HG03432 (cell line): ENCODE results near the gene RTN1.

Experiments
- ATAC-seq: cut with Tn5 transposase; IDR thresholded peaks from one replicate; pipeline ENCODE4 v1.9.1; 2021; ENCODE audit warnings: mild to moderate bottlenecking, moderate library complexity; ENCODE audit not compliant: unreplicated experiment

RTN1 gene

DNA sequence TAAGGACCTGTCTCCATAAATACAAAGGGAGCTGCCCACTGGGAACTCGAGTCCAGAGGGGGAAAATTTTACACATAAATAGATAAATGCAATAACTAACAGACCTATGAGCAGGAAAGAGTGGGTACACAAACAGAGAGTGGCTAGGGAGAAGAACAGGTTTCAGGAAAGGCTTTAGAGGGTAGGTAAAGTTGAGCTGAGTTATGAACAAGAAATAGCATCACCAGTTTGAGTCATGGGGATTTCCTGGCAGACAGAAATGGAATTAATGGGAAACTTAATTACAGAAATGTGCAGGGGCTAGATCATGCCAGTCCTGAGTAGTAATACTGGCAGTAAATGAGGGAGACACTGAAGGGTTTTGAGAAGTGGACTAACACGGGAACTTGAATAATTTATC is 236.0 kb downstream of the RTN1 start:
- no peak for ATAC-seq

DNA sequence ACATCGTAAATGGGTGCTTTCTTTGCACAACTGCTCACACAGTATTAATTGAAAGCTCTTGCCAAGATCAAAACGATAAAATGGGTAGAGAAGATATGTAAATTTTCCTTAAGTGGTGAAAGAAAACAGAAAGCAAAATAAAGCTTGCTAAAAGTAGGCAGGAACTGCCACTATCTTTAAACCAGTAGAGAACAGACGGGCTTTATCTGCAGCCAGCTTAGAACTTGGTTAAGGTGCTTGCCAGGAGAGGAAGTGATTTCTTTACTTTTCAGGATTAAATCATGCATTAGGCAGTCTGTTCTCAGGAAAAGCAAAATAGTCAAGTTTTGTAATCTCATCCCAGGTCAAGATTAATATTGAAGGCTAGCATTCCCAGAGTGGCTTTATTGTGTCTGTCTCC is 237.1 kb downstream of the RTN1 start:
- ATAC-seq, result no peak

DNA sequence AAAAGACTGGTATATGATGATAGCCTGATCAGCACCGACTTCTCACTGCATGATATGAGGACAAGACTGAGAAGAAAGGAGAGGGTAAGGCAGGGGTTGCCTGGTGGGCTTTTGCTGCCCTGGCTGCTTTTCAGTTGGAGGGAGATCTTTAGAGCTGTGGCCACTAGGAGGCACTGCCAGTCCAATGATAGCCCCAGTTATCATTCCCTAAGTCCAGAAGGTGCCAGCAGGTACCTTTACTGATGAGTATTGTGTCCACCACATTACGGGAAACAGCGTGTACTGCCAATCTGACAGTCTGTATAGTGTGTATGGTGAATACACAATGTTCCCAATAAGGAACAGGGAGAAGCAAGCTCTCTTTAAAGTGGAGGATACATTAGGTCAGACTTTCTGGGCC is 238.2 kb downstream of the RTN1 start:
- ATAC-seq, result no peak

DNA sequence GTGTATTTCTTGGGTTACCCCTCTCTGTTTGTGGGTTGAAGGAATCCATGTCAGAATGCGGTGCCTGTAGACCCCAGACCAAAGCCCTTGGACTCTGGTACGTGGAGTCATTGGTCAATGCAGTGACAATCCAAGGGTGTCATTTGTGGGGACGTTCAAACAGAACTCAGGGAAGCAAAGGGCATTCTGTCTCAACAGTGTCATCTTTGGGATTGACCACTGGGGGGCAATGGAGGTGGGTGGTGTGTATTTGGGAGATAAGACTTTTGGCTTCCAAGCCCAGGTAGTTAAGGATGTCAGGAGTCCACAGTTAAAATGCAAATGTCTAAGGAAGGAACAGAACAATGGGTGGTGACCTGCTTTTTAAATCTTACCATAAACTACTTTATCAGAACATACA is 239.3 kb downstream of the RTN1 start:
- no peak for ATAC-seq

DNA sequence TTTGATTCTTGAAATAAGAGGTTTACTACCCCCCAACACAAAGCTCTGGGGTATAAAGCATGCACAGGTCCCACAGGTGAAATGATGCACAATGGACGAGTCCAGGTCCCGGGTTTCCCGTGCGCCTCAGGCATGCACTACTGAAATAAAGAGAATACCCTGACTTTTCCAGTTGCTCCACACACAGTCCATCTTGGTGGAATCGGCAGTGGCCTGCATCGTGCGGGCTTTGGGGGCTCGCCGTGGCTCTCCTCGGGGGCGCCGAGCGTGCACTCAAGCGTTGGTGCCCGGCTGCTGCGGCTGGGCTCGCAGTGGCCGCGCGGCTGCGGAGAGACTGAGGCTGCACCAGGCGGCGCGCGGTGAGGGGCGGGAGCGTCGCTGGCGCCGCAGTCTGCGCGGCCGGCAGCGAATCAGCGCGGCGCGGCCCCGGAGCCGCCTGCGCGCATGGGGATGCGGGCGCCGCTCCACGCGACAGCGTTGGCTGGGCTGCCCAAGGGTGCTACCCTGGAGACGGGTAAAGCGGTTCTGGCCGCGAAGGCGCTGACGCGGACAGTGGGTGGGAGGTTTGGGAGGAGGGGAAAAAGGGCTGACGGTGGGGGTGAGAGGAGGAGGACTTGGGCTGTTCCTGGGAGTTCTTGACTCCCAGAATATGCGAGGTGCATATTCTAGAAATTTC is 240.2 kb downstream of the RTN1 start:
- ATAC-seq, result peak; percentile 47

DNA sequence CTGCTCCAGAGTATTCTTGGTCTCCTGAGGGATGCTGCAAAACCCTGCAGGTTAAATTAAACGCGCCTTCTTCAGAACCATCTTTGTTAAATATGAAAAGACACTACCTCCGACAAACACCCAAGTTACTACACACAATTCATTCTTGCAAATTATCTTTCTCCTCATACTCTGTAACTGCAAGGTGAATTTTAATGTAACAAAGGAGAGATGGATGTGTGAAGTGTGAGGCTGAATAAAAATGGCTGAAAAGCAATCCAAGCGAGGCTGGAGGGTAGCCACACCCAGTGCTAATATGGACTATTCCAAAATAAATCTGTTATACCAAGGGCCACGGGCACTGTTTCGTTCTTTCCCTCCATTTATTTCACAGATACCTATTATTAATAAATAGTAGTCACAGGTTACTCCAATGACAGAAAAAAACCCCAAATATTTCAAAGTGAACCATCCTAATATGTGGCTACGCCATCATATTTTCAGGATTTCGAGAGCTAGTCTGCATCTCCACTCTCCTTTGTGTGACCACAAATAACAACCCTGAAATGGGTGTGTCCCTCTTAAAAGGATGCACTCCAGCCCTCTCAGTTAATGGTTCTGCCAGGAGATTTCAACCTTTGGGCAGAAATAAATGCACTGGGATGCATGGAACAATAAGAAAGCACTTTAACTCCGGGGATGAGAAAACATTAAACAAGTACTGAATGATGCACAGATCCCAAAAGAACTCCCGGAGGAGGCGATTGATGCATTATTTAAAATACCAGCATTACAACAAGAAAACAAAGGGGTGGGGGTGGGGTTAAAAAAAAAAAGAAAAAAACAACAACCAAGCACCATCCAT is 240.9 kb downstream of the RTN1 start:
- no peak for ATAC-seq

DNA sequence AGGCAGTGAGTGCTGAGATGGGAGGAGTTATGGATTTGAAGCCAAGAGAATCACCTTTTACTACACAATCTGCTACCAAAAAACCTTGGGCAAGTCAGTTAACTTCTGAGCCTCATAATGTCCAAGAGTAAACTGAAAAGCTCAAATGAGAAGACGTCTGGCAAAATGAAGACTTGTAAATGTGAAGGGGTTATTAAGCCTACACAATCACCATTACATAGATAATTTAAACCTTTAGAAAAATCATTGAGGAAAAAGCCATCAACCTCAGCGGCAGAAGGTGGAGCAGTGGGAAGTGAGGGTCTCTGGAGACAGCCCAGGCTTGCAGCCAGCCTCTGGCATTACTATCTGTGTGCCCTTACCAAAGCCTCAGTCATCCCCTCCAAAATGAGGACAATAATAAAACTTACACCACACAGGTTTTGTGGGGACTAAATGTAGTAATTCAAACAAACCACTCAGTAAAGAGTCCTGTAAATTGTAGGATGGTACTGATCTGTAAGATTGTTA is 243.5 kb downstream of the RTN1 start:
- ATAC-seq, result no peak

DNA sequence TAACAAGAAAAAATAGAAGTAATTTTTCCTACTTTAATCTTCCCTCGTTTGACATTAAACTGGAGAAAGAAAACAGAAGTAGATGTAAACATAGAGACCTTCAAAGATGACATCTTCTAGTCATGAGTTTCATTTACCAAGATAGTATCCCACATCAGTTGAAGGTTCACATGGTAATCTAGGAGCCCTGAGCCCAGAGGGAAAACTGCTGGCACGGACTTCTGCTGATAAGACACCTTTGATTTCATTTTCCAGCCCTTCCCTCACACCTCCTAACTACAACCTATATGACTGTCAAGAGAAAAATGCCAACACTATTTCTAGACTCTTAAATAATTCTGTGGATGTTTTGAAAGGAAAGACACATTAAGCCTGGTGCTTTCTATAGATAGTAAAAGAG is 247.9 kb downstream of the RTN1 start:
- ATAC-seq, result no peak

DNA sequence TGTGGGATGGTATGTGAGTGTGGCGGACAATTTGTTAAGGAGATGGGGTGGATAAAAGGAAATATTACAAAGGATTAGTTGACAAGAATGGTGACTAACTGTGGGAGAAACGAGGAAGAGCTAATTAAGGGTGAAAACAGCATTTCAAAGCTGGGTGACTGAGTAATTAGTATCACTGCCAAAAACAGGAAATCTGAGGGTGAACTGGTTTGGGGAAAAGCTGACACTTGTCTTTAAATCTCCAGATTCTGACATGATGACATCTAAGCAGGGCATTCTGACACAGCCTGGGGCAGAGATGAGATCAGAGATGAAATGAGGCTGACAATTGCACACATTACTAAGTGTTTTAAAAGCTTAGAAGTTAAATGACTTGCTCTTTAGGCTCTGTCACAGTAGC is 251.5 kb downstream of the RTN1 start:
- no peak for ATAC-seq

DNA sequence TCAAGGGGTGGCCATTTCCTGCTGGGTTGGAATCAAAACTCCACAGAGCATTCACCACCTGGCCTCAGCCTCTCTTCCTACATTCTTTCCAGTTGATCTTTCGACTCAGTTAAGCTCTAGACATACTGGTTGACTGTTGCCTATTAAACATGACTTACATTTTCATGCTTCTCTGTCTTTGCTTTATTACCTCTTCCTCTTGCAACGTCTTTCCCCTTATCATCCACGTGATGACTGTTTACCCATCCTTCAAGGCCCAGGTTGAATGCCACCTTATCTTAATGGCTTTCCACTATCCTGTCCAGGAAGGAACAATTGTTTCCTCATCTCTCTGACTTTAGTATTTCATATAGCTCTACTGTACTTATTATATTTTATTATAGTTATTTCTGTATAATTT is 269.5 kb downstream of the RTN1 start:
- no peak for ATAC-seq

DNA sequence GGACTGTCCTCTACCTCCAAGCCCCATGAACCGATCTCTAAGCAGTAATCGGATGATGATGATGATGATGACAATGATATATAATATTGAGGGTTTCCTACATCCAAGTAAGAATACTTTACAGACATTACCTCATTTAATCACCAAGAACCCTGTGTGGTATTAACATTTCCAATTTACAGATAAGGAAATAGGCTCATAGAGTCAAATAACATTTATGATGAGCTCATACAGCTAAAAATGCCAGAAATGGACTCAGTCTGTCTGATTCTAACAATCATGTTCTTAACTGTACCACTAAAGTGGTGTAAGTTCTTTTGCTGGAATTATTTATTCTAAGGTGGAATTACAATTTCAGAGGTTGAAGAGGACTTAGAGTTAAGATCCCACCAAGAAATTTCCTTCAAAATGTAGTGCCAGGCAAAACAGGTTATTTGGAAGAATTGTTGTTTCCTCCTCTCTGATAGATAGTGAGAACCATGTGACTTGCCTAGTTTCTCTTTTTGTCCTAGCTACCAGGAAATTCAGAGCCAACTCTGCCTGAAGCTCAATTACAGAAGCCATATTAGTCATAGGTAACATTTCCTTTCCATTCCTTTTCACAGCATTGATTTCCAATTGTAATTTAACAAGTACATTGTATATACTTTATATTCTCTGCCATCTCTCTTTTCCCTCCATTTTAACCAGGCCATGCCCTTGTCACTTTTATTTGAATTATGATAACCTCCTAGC is 270.2 kb downstream of the RTN1 start:
- ATAC-seq, result no peak

DNA sequence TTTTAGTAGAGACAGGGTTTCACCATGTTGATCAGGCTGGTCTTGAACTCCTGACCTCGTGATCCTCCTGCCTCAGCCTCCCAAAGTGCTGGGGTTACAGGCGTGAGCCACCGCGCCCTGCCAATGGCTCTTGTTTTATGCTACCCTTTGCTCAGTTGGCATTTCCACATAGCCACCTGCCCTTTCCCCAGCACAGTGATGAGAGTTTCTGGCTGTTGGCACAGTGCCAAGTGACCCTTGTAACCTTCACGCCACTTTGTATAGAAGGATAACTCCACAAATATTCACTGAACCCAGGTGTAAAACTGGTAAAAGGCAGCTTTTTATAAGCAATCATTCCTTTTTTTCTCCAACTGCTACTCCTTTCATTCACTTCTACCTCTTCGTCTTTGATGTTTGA is 275.5 kb downstream of the RTN1 start:
- no peak for ATAC-seq

DNA sequence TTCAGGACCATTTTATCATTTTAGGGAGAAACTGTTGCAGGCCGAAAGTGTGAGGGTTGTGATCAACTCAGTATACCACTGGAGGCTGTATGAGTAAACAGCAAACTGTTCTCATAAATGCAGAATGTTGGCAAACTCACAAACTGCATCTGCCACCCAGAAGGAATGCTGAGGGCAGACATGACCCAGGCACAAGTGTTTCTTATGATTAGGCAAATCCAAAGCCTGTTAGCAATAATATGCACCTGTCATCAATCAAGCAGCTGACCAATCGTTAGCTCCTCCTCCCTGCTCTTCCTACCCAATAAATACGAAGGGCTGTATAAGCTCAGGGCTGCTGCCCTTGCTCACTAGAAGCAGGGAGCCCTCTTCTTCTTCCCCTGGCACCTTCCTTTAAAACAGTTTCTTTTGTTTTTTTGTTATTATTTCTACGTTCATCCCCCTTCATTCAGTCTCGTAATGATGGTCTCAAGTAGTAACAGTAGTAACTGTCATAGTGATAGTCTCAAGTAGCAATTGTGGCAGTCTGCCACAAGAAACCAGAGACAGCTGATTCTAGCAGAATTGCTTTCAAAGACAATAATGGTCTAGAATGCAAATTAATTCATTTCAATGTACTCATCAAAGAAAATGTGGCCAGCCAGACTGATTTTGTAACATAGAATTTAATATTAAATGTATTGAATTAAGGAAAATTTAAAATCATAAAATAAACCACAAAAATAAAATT is 278.8 kb downstream of the RTN1 start:
- ATAC-seq, result no peak

DNA sequence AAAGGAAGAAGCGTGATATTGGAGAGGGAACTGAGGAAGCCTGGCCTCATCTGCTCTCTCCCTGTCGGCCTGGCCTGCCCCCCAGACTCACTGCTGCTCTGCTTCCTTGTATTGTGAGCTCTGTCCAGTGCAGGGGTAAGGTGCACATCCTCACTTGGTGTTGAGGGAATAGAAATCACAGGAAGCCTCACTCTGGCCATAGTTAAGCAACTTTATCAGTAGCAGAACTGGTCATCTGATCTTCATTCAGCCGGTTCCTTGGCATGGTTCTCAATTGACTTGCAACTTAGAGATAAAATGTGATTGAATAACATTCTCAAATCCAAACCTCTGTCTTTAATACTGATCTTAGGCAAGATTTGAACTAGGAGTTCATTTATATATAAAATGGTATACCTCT is 282.5 kb downstream of the RTN1 start:
- no peak for ATAC-seq

DNA sequence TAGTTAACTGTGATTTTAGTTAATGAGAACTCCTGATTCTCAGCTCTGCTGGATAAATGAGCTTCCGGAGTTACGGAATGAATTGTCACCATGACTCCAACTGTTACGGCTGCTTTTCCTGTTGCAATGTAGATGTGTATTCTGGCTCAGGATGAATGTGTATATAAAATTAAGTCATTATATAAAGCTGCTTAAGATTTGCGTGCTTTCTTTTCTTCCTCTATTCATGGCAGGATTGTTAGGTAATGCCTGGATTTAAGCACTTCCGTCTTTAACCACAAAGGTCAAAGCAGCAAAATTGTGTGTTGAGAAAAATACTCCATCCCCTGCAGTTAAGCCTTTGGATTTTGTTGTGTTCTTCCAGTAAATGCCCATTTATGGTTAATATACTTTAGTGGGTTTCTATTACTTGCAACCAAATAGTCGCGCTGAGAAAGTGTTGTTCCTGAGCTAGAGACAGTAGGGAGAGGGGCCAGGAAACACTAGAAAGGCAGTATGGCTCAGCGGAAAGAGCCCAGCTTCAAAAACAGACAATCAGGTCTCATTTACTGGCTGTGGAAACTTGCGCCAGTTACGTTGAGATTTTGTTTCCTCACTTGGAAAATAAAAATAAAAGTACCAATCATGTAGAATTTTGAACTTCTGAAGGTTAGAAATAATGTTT is 284.6 kb downstream of the RTN1 start:
- ATAC-seq, result no peak

DNA sequence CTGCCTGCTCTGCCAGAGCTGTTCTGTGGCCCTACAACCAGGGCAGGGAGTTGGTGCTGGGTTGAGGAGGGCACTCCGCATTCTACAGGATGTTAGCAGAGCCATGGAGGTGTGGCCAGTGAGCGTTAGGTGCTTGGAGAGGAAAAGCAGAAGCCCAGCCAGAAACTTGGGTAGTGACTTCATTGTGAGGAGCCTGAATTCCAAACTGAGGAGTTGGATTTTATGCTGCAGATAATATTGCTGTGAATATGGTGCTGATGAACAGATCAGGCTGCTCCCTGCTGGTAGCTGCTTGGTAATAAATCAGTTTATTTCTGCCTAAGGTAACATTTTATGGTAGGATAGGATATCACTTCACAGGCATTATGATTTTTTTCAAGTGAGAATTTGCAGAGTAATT is 286.8 kb downstream of the RTN1 start:
- ATAC-seq, result no peak

DNA sequence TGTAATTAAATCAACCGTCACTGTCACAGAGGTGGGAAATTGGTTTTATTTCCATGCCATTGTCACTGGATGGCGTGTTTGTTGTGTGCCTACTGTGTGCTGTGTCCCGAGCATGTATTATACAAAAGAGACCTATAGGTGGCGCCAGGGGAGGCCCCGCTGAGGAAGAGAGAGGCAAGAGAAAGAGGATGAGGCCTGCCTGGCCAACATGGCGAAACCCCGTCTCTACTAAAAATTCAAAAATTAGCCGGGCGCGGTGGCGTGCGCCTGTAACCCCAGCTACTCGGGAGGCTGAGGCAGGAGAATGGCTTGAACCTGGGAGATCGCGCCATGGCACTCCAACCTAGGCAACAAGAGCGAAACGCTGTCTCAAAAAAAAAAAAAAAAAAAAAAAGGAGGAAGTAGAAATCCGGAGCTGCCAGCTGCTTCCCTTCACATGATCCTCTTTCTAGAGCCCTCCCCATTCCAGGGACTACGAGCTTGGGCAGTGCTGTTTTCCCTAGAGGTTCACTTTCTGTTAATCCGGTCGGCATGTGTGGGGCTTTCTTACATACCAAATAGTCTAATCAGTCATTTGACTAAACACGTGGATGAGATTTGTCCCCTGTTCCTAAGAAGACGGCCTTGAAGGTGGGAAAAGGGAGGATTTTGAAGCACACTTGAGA is 287.6 kb downstream of the RTN1 start:
- no peak for ATAC-seq

DNA sequence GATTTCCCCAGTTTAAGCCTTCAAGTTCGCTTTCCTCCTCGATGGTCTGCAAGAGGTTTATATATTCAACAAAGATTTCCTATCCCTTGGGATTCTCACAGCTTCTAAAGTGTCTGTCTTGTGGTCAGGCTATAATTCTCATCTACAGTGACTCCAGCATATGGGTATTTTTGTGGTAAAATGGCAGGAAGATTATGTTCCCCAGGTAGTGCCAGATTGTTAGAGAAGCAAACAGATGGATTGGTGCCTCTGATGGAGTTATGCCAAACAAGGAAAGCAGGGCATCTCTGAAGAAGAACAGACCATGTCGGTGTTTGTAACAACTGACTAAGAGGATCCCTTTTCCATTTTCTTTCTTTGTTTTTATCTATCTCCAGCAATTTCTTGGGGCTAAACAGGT is 288.4 kb downstream of the RTN1 start:
- ATAC-seq, result no peak

DNA sequence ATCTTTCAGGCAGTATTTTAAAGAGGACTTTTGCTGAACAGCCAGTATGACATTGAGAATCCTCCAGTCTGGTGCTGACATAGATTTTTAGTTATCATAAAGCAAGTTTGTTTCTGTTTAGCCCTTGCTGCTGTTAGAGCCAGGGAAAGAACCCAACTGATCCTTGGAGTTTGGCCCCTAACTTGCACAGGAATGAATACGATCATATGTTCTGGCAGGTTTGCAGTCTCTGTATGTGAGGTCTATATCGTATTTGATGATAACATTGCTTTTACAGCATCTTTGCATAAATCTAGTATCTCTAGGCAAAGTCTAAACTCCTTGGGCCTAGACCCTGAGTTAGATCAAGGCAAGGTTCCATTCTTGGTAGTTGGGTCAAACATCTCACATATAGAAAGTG is 289.7 kb downstream of the RTN1 start:
- ATAC-seq, result no peak
